ENCODE measurements around the gene WDR59. TPM values are rescaled to one million over a fixed set of nuclear protein-coding genes. Genes with fewer than 3 reads are reported as not detected.

WDR59 gene
- total and polyA plus RNA-seq, 9 of the 15 experiments (the other 6 are each of a cell fraction or from before 2014, with no cell fraction given) = 12.7 to 126 (median 34.7) TPM

- TF ChIP-seq MYBL2 (IDR thresholded peaks at IDR 0.05; ENCODE audit: low read depth) (no peak), MYBL2 (CRISPR knock-in tag; IDR thresholded peaks at IDR 0.05; ENCODE audit: borderline replicate concordance) (no peak), ZNF444 (CRISPR knock-in tag; IDR thresholded peaks at IDR 0.05) (no peak), NFE2 (IDR thresholded peaks at IDR 0.05; ENCODE audit: low read depth) (no peak), RNF2 (IDR thresholded peaks at IDR 0.05) (no peak)
These were observed 12.1 kb upstream of the WDR59 start (continued) for GRCh38 chr16:74997042-74997491.

GRCh38 chr16:74995986-74996385, 11.1 kb upstream of the WDR59 start:
- ChIA-PET POLR2A (interaction anchor here (0.6 to 4.6 kb wide), 3 partner anchors 10 to 115 kb away, joined by 3 to 17 read pairs (median 4); partner anchors contain the start of gene WDR59), CTCF (ENCODE audit: low intra/inter-chr PET ratio) (no interaction called here)
- Histone ChIP-seq H4K20me1 (replicated peaks; ENCODE audit: control insufficient read depth, insufficient read depth, low read length) (no peaks in the 10 kb centered on the region; the same call in 1 of the 2 replicates), H3K9ac (ENCODE audit: insufficient read depth in 1 of 2, low read depth in 2 of 2, low read length in 2 of 2) (no peak overlapping the region), H3K27ac (ENCODE audit: extremely low read depth, low read depth, low read length) (no peak overlapping the region), H3K79me2 (ENCODE audit: control insufficient read depth, insufficient read depth, low read length) (peaks cover 18% of the 10 kb centered on the region), H3K4me1 (replicated peaks in 1 of 2; ENCODE audit: control insufficient read depth in 2 of 2, insufficient read depth in 2 of 2, low read length in 2 of 2) (peaks cover 30 to 33% of the 10 kb centered on the region in 2 experiments; a peak in 4 of 5 replicates), H3K27me3 (ENCODE audit: control insufficient read depth in 2 of 2, insufficient read depth in 2 of 2, low read length in 2 of 2) (no peaks in the 10 kb centered on the region), H3K4me2 (ENCODE audit: insufficient read depth, low read length) (no peak overlapping the region), H3K36me3 (ENCODE audit: control insufficient read depth, insufficient read depth, low read length) (no peaks in the 10 kb centered on the region), H2AFZ (ENCODE audit: low read depth, low read length) (no peak overlapping the region), H3K4me3 (no peak overlapping the region), H3K9me1 (ENCODE audit: control insufficient read depth, insufficient read depth, low read length) (no peaks in the 10 kb centered on the region), H3K9me3 (replicated peaks; ENCODE audit: control insufficient read depth, insufficient read depth, low read depth, low read length) (no peaks in the 10 kb centered on the region)
- intact Hi-C loops (cut with micrococcal nuclease) (no loop called here), in situ Hi-C loops (cut with MboI) (no loop called here)
- BruUV-seq (replicated peaks) = no TSS peak
- ATAC-seq = no peak
- TF ChIP-seq KLF16 (IDR thresholded peaks at IDR 0.05) (no peak), ZNF146 (CRISPR knock-in tag; IDR thresholded peaks at IDR 0.05; ENCODE audit: unreplicated experiment) (peak; percentile 75), ZNF384 (IDR thresholded peaks at IDR 0.05; ENCODE audit: low read depth, low read length) (no peak)
- TF ChIP-seq, protein P1, sequence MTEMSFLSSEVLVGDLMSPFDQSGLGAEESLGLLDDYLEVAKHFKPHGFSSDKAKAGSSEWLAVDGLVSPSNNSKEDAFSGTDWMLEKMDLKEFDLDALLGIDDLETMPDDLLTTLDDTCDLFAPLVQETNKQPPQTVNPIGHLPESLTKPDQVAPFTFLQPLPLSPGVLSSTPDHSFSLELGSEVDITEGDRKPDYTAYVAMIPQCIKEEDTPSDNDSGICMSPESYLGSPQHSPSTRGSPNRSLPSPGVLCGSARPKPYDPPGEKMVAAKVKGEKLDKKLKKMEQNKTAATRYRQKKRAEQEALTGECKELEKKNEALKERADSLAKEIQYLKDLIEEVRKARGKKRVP (CRISPR knock-in tag; IDR thresholded peaks at IDR 0.05) = no peak
- DNase-seq (ENCODE audit: extremely low read depth in 1 of 4, low spot score in 3 of 4) = no peak
- WGBS (ENCODE audit: insufficient coverage, low coverage, missing lambda C conversion rate) = 94% methylated on average over 1 of the region's 1 CpG
- FAIRE-seq = no peak
